HG02610 (cell line): ENCODE results near the gene SORCS1.

ENCODE experiments used
- ATAC-seq: cut with Tn5 transposase; IDR thresholded peaks from one replicate; pipeline ENCODE4 v1.9.1; 2021; ENCODE audit warnings: mild to moderate bottlenecking, moderate library complexity; ENCODE audit not compliant: unreplicated experiment

The SORCS1 gene

DNA sequence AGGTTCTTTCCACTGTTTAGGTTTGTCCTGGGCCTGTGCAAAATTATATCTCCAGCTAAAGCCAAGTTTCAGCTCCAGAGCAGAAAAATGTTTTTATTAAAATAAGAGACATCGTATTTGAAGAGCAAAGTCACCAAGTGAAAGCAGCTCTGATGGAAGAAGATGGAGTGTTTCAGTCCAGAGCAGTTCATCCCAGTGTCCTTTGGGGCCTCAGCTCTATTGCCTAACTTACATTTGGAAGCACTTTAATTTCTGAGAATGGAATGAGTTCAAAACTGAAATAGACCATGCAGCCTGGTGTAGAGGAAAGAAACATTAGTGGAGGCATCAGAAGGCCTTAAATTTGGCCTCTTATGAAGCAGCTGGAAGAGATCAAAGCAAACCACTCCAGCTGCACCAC, 545.2 kb downstream of the SORCS1 start:
- no peak for ATAC-seq

DNA sequence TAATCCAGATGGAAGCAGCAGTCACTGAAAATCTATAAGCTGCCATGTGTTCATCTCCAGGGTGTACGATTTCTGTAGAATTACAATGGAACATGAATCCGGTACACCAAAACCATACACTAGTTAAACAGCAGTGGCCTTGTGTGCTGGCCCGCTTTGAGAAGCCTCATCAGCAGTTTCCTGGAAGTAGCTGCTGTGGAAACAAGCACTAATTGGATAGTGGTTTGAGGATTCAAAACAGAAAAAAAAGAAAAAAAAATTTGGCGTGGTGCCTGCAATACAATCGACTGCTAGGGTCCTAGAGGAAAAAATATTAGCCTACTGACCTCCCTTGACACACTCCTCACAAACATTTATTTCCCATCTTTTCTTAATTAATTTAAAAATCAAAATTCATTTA, 545.9 kb downstream of the SORCS1 start:
- no peak for ATAC-seq

DNA sequence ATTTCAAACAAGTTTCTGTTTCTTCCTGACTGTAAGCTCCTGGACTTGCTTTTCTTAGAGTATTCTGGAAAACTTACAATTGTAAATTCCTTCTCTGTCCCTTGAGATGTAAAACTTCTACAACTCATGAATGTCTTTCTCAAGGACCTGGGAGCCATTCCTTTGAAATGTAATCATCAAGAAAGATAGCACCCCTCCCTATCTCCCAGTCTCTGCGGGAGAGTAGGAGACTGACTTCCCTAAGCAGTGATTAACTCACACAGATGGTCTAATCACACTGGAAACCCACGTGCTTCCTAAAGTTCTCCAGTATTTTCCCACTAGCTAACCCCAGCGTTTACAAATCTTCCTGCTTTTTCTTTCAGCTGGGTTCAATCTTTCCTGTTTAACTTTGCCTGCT, 549.4 kb downstream of the SORCS1 start:
- ATAC-seq, result no peak

DNA sequence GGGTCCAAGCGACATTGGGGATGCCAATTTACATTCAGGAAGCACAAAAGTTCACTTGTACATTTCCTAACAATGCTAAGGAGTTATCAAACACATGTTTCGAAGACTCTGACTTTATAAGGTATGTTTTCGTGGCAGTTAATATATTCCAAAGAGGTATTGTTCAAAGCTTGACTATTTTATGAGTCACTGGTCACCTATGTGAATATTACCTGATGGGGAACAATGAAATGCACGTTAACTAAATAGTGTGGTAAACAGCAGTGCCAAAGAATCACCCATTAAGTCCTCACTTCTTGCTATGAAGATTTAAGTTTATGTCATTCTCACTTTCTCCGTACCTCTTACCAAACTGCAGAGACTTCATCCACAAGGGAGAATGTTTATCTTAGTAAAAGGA, 550.2 kb downstream of the SORCS1 start:
- no peak for ATAC-seq

DNA sequence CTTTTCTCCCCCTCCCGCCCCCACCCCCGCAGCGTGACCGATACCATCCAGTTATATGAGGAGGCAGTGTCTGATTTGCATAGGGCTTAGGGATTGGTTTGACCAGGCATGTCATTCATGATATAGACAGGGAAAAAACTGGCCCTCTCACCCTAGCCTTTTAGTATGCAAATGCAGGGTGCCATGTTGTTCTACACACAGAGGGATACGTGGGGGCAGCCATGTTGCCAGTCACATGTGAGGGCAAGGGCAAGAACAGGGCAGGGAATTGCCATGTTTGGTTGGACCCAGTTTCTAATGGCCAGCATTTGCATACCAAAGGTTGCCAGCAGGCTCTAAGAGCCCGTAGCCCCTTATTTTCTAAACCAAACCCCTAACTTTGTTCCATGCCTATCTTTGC, 552.1 kb downstream of the SORCS1 start:
- no peak for ATAC-seq

DNA sequence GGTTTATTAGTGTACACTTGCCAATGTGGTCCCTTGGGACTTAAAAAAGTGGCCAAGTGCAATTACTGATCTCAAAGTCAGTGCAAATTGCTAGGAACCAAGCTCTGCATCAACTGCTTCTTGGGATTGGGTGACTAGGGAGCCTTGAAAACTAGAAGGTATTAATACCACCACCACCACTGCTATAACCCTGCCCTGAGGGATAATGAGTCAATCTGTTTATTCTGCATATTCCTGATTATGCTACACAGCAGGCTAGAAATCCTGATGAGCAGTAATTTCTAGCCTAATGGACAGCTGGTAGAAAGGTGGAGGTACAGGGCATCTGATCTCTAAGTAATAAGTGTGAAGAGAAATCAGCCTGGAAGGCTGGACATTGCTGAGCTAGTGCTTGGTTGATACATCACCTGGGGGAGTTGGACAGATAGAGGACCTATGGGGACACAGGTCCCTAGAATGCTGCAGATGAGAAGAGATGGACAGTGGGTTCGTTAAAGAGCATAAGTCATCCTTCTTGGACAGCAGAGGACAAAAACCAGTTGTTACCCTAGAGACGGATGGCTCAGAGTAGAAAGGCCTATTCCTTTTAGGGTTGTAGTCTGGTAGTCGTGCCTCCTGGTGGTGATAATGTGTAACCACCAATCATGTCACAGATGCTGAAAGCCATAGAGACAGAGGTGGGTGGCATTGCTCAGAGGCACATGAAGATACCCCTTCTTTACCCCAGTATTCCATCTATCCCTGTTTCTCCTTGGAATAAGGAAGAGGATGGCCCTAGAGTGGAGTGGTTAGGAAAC, 554.8 kb downstream of the SORCS1 start:
- ATAC-seq, result no peak

DNA sequence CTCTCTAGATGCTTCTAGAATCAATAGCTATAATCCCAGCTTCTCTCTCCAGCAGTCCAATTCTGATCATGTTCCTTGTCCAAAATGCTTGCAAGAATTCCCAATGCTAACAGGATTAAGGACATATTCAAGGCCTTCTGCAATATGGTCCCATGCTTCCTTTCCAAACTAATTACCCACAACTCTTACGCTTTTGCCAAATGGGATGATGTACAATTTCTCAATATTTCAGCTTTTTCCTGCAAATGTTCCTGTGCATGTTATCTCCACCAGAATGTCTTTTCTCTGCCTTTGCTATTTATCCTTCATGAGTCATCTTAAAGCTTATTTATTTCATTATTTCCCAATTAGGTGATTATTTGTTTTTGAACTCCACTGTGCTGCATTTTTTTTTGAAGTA, 556.4 kb downstream of the SORCS1 start:
- ATAC-seq, result no peak

DNA sequence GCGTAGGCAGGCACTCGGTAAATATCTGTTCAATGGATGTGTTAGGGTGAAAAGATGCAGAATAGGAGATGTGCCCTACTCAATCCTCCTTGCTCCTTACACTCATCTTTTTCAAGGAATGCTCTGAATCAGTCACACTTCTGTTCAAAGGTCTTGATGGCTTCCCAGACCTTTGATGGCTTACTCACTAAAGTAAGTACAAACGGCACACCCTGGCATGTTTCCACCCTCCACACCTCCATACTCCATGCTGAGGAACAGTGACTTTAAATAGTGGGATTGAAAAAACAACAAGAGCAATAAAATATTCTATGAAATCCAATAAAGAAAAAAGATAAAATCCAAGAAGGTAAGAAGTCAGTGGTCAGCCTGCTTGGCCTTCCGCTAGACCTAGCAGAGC, 569.2 kb downstream of the SORCS1 start:
- ATAC-seq, result no peak

DNA sequence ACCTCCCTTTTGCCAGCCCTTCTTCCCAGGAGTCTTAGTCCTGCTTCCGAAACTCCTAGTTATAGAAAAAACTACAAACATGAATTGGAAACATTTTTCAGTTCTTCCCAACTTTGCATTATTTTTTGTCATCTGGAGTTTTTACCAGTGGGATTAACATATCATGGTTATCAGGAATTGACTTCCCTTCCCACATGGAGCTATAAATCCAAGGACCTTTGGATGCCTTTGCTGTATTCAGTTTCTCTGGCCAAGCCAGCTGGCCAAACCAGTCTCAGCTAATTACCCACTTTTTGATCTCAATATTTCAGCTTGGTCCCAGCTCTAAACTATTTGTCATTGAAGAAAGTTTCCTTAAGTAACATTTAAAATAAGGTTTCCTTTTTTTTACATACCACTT, 570.6 kb downstream of the SORCS1 start:
- no peak for ATAC-seq

DNA sequence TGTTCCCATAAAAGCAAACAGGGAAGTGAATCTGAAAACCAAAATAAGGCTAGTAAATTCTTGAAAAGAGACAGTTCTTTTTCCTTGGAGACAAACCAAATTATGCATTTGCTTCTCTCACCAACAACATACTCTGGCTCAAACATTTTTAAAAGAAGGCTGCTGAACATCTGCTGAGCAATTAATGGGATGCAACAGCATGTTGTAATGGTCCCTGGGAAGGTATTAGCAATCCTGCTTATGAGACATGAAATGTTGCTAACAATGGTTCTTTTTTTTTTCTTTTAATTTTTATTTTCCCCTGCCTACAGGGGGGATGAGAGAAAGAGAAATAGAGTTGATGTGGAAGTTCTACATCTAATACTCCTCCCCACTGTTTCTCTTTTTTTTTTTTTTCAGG, 572.1 kb downstream of the SORCS1 start:
- ATAC-seq, result no peak

DNA sequence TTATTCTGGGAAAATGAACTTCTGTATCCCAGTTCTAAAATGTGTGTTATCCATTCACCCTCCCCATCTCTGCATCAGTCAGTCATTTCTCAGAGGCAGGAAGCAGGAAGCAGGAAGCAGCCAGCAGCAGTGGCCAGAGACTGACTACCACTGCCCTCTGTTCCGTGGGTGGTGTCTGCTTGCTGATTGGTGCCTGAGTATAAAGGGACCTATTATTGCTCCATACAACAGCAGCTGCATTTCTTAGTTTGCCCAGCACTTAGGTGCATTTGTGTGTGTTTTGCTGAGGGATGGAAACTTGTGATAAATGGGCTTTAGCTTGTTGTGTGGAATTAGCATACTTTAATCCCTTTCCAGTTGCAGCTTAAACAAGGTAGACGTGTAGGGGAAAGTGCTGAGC, 582.2 kb downstream of the SORCS1 start:
- ATAC-seq, result no peak

DNA sequence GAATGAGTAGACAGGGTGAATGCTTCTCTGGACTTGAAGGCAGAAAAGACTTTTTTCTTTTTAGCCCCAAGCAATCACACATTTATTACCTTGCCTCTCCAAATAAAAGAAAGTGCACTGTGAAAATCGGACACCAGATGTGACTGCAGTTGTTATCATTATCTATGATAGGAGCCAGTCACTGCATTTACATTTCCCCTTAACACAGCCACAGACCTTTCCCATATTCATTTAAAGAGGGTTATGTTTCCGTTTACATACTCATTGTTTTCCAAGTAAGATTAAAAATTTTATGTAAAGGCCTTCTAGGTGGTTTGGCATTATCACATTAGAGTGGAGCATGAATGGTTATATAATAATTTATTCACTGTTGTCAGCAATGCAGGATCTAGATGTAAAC, 586.8 kb downstream of the SORCS1 start:
- no peak for ATAC-seq

DNA sequence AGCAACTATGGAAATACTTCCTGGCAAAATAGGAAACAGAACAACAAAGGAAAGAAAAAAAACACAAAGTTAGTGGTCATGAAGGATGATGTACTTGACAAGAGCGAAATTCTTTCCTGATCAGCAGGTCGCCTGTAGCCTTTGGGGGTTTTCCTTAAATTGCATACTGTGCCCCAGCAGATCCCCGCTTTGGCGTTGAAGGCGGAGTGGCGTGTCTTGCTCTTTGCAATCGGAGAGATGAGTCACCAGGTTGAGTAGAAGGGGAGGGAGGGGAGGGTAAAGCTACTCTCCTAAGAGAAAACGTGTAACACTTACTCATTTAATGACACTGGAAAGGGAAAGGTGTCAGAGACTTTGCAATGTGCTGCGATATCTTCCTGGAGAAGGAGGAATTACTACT, 587.2 kb downstream of the SORCS1 start:
- no peak for ATAC-seq

DNA sequence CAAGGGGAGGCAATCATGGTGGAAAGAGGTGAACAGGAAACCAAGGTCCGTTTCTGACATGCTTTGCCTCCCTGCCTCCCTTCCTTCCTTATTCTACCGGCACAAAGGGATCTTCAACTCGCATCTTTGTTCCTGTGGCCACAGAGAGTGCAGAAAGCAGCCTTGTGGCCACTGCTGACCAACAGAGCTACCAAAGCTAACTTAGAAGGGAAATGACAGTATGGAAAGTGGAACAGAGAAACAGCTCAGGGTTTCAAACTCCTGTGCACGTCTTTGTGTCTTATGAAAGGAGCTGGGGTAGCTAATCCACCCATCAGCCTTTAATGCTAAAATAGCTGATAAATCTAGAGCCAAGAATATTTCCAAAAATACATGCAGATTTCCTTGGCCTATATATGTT, 588.0 kb downstream of the SORCS1 start:
- ATAC-seq, result no peak

DNA sequence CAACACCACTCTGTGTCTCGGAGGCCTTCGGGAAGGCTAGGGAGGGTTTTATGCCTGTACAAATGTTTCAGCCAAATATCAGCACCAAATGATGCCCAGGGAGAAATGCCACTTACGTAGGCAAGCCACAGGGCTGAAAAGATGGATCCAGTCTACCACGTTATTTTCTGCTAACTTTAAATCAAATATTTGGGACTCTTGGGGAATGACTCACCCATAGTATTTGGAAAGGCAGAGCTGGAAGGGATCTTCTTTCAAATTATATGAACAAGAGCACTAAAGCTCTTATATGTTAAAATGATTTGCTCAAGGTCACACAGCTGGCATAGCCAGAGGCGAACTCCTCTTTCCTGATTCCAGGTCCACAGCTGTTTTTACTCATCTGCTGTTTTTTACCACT, 591.4 kb downstream of the SORCS1 start:
- ATAC-seq, result no peak

DNA sequence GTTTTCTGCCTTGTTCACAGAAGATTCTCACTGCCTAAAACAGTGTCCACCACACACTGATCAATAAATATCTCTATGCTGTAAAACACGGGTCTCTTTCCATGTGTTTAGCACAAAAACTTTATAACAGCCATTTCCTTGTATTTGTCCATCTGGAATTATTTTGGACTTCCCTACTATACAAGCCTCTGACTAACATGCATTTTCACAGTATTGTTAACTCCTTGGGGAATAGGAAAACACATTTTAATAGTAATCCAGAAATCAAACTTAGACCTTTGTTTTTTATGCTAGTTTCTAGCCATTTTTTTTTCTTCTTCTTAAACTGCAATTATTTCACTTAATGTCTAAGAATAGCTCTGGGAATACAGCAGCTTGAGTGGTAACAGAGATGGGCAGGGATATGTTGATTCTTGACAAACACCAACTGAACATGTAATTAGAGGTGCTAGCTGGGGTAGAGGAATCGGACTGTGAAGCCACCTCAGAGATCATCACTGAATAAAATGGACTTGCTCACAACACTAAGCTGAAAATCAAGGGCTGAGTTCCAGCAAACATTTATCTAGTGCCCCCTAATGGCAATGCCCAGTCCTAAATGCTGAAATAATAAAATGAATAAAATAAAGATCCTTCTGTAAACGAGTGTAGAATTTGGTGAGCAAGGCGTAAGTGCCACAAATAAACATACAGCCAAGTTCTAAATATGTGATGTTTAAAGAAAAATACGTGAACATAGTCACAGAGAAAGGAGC, 593.1 kb downstream of the SORCS1 start:
- ATAC-seq, result no peak

DNA sequence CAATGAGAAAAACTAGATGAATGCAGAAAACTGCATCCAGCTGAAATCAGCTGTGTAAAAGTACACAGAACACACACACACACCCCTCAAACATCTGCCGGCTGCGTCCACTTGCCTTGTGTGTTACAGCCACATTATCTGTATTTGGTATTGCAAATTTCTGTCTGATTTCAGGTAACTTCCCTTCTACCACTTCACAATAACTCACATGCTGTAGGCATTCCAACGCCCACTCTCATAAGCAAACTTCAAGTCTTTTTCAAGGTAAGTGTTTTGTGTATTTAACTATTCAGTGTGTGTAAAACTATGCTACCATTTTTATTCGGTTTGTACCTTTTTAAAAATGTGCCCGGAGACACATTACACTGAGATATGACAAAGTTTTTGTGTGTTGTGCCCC, 594.2 kb downstream of the SORCS1 start:
- no peak for ATAC-seq

DNA sequence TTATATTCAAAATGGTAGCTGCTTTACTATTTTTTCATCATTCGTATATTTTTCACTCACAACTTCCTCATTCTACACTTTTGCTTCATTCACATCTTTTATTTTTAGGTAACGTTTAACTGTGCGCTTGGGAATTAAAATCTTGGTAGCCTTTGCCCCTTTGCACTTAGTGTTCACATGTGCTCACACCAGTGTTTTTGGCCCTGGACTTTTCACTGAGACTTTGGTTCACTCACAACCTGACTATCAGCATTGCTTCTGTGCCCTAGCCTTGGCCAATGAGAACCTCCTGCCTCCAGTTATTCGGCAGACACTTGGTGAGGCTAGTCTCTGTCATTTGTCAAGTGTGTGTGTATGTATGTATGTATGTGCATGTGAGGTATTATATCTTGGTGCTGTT, 596.9 kb downstream of the SORCS1 start:
- no peak for ATAC-seq

DNA sequence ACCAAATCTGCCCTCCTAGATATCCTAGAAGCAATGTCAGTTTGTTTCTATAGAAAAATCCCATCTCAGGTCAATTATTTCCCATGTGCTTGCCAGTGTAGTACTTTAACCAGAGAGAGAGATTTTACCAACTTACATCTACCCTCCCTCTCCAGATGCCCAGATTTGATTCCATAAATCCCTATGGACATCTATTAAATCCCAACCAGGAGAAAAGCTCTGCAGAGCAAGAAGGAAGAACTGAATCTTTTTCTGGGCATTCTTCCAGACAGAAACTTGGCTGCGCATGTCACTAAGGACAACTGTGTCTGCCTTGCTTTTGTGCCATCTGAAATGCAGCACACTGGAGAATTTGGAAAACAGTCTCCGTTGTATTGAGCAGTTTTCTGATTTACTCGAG, 597.6 kb downstream of the SORCS1 start:
- ATAC-seq, result no peak

DNA sequence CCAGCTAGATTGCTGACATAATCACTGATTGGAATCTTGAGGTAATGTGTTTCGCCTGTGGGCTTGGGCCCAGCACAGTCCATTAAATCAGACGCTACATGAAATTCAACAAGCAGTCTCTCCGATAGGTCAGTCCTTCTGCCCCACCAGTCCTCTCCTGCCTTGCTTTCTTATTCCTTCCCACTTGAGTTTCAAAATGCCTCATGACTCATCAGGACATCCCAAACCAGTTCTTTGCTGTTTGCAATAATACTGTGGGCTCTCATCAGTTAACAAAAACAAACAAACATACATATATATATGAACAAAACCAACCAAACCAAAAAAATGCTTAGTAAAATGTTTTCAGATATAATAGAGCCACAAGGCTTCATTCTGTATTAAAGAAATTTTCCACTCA, 599.0 kb downstream of the SORCS1 start:
- no peak for ATAC-seq

DNA sequence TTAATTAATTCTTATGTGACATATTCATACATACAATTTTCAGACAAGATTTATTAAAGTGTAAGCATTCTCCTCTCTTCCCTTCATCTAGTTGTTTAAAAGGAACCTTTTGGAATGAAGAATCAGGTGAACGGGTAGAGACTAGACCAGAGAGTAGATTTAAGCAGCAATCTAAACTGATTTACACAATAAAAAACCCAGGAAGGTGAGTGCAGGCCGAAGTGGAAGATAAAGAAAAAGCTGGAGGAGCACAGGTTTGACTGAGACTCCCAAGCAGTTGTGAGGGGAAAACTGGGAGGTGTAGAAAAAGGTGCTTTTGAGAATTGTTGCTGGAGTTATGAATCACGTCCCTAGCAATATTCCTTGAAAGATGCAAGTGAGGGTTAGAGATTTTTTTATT, 601.1 kb downstream of the SORCS1 start:
- ATAC-seq, result no peak

DNA sequence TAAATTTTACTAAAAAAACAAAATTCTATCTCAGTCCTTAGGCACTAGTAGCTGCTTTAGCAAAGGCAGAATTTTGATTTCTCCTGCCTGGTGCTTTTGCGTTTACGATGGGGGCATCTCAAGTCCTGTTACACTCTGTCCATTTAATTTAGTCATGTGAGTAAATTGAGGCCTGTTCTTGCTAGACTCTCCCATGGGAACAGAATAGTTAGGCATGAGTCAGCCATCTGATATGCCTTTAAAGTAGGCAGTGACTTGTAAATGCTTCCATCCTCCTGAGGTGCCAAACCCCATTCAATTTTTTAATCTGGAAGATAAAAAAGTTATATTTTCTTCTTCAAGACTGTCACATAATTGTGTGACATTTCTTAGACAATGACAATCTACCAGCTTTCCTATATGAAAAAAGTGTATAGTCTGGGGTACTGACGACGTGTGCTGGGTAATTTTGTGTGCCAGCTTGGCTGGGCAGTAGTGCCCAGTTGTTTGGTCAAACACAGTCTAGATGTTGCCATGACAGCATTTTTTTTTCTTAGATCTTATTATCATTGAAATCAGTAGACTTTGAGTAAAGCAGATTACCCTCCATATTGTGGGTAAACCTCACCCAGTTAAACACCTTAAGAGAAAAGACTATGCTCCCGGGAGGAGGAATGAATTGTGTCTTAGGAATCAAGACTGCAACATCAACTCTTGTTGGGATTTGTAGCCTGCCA, 603.4 kb downstream of the SORCS1 start:
- ATAC-seq, result no peak
